Activated T-cell treated with anti-CD3 and anti-CD28 coated beads for 4 hours (primary cell): ENCODE results near the gene GRIA1.
"Not testable (repeated sequence)": the region's sequence is repeated elsewhere in the genome, so short reads cannot be mapped to it uniquely, and the experiment has no call there.

ENCODE experiments used
- DNase-seq: peaks from one replicate; pipeline ENCODE4 v3.0.0-alpha.2; 2020

Gene GRIA1

GRCh38 chr5:153670101-153670500 is 179.6 kb downstream of the GRIA1 start:
- DNase-seq = no peak

DNA sequence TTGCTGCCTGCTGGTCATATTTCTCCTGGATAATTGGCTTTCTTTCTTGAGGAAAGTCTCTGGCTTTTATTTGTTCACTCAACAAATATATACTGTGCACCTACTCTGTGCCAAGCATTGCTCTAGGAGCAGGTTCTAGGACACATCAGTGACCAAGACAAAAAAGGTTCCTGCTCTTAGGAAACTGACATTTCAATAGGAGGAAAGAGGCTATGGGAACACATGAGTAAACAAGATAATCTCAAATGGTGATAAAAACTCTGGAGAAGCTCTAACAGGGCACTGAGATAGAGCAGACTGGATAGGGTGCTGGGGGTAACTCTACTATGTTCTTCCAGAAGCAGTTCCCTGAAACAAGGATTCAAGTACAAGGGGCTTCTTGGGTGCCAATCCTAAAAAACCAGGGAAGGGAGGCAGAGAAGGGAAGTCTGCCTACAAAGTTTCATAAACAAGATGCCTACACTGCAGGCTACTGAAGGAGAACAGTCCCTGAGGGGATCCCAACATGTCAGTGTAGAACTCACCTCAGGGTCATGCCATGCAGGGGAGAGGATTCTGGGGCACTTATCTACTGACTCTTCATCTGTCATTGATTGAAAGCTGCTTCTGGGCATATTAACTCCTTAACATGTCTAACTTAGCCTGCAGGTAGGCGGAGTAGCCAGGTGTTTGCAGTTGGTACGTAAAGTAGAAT is 181.3 kb downstream of the GRIA1 start:
- DNase-seq = no peak

DNA sequence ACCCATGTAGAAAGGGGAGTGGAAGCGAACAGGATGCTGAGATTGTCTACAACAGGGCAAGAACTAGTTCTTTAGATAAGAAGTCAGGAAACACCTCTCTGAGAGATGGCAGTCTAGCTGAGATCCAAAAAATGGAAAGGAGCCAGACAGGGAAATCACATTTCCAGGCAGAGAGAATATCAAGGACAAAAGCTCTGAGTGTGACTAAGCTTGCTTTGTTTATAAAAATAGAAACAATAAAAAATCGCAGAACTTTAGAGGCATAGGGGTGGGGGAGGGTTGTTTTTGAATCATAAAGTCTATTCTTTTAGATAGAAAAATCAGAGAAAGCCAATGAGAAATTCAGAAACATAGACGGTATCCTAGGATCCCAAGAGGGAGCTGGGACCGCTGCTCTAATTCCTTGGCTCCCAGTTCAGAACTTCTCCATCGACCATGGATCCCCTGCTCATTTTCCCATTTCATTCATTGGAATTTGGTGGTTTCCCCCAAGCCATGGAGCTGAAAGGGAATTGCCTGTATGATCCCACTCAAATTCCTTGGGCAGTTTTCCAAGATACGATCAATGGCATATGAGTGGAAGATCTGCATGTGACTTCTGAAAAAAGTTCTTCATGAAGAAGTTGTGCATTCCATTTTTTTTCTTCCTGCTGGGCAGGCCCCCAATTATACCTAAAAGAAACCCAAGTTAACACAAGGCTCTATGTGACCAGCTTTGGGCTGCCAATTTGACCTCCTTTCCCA is 182.0 kb downstream of the GRIA1 start:
- DNase-seq = no peak

GRCh38 chr5:153674356-153674755 is 183.9 kb downstream of the GRIA1 start:
- no peak for DNase-seq

DNA sequence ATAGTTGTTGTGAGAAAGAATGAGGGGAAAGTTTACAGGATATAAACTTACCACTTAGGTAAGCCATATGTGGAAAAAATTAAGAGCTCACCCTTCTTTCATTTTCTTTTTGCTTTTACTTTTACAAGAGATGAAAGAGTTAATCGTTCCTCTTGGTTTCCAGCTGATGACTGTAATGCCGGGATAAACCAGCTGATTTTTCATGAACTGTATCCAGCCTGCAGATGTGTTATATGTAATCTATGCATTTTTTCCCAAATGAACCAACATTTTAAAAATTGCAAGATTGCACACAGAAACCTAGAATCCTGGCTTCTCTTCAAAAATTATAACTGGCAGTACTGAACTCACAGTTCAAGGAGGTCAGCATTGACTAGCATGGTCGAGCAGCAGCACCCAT is 185.9 kb downstream of the GRIA1 start:
- no peak for DNase-seq

DNA sequence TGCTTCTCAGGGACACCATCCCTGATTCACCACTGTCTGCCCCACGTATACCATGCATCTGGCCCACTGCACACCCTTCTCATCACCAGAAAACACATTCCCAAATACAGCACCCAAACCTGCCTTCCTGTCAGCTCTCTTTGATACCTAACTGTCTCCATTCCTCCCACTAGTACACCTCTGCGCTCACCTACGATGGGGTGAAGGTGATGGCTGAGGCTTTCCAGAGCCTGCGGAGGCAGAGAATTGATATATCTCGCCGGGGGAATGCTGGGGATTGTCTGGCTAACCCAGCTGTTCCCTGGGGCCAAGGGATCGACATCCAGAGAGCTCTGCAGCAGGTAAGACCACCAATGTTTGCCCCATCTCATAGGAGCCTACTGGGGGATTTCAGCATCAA is 186.4 kb downstream of the GRIA1 start:
- no peak for DNase-seq

- DNase-seq = no peak
Measured at GRCh38 chr5:153678617-153679329, 188.3 kb downstream of the GRIA1 start.

DNA sequence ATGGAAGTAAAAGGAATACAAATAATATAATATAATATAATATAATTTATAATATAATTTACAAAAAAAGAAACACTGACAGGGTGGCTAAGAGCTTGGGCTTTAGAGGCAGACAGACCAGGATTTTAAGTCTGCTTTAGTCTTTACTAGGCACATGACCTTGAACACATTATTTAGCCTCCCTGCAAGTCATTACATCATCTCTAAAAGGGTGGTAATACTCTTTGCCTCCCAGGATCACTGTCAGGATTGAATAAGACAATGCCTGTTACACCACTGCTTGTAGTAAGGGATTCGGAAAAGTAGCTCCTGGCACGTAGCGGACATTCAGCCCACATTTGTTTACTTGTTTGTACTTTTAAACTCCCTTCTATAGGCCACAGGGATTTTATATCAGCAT is 199.8 kb downstream of the GRIA1 start:
- no peak for DNase-seq

DNA sequence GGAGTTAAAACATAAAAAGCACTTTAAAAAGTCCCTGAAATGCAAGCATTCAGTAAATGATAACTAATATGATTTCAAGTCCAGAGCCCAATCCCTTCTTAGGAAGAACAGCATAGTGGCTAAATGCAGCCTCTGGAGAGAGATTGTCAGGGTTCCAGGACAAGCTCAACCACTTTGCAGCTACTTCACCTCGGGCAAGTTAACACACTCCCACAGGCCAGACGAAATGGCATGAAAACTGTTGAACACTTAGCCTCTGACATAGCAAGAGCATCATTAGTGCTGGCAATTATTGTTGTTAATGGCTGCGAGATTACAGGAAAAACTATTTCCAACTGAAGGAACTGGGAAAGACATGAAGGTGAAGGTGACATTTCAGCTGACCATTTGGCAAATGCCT is 205.8 kb downstream of the GRIA1 start:
- no peak for DNase-seq

DNA sequence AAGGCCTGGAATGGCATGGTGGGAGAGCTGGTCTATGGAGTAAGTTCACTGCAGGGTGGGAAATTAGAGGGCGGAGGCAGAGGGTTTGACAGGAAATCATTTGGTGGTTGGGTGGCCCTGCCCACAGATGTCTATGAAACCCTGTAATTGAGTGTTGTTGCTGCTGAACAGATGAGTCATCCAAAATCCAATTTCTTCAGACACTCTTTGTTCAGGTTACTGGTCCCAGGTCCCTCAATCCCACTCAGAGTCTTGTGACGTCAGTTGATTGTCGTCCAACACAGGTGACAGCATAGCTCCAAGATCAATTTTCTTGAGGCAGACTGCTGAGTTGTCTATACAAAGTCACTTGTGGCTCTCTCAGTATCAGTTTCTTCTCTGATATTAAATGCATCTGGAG is 208.6 kb downstream of the GRIA1 start:
- no peak for DNase-seq

GRCh38 chr5:153700940-153701339 is 210.5 kb downstream of the GRIA1 start:
- DNase-seq = no peak

DNA sequence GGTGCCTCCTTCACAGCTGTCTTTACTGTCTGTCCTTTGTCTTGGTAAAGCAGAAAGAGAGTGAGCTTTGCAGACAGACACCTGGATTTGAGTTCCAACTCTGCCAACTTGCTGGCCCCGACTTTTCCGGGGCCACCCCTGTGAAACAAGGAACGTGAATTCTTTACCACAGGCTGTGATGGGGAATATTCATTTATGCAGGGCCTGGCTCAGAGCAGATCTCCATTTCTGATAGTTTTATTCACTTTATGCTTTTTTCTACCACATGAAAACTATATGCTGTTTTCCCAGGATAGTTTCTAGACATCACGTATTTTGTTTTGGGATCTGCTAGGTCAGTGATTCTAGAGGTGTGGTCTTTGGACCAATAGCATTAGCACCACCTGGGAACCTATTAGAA is 211.8 kb downstream of the GRIA1 start:
- no peak for DNase-seq

- DNase-seq = no peak
Measured at GRCh38 chr5:153704110-153704509, 213.6 kb downstream of the GRIA1 start.

- DNase-seq = no peak
Measured at GRCh38 chr5:153707626-153708025, 217.2 kb downstream of the GRIA1 start.

DNA sequence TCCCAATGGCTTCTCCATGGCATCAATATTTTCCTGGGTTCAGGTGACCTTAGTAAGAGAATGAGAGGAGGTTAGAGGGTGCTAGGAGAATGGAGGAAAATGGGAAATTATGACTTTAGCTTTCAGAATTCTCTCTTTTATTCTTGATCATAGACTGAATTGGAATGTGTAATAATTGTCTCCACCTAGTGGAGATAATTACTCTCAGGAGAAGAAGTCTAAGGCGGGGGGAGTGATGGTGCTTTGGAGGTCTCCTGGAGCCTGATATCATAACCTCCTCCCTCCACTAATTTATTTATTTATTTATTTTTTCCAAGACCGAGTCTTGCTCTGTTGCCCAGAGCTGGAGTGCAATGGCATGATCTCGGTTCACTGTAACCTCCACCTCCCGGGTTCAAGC is 221.3 kb downstream of the GRIA1 start:
- DNase-seq = no peak

DNA sequence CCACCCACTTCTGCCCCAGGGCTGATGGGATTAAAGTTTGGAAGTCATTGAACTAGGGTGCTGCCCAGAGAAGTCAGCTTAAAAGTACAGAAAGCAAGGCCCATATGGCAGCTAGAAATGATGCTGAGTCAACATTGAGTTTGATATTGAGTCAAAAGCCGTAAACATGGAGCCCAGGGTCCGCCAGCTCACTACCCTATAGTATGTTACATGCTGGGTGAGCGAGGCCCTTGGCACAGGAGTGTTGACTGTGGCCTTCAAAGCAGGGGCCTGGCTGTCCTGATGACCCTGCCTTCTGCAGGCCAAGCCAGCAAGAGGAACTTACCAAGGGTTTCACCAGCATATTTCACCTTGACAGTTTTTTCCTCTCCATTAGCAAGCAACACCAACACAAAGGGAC is 222.5 kb downstream of the GRIA1 start:
- no peak for DNase-seq

DNA sequence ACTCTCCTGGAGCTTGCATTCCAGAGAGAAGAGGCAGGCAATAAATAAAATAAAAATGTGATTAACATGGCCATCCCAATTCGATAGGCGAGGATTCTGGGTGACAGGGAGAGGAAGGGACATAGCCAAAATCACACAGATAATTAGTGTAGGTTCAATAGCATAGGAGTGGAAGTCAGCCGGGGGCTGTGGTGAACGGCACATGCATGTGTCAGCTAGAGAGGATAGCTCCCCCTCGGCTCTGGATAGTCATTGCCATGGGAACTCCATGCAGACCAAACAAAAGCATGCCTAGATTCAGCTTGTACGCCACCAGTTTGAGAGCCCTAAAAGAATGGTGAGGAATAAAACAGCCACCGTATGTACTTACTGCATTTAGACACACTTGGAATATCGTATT is 223.5 kb downstream of the GRIA1 start:
- DNase-seq = no peak

GRCh38 chr5:153714798-153715197 is 224.3 kb downstream of the GRIA1 start:
- DNase-seq = no peak

DNA sequence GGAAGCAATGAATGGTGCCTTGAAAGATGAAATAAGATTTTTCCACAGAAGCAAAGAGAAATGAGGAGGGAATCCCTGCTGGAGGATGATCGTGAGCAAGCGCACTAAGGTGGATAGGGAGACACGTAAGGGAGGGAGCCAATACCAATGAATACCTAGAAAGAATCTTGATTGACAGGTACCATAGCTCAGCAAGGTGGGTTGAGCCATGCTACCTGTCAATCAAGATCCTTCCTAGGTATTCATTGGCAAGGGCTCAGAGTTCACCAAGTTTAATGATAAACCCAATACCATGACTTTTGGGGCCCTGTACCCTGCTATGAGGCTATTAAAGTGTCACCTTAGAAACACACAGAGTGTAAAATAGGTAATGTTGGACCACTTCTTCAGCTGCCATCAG is 226.8 kb downstream of the GRIA1 start:
- no peak for DNase-seq

GRCh38 chr5:153718713-153719112 is 228.2 kb downstream of the GRIA1 start:
- DNase-seq = no peak

DNA sequence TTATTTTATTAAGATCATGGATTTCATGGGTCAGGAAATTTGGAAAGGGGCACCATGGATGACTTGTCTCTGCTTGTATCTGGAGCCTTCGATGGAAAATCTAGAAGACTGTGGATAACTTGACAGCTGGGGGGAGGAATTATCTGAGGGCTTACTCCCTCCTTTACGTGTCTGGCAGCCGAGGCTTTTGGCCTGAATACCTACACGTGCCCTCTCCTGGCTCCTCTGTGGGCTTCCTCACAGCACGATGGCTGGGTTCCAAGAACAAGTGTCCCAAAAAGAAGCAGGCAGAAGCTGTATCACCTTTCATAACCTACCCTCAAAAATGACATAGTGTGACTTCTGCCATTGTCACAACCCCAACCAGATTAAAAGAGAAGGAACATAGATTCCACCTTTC is 228.9 kb downstream of the GRIA1 start:
- DNase-seq = no peak

DNA sequence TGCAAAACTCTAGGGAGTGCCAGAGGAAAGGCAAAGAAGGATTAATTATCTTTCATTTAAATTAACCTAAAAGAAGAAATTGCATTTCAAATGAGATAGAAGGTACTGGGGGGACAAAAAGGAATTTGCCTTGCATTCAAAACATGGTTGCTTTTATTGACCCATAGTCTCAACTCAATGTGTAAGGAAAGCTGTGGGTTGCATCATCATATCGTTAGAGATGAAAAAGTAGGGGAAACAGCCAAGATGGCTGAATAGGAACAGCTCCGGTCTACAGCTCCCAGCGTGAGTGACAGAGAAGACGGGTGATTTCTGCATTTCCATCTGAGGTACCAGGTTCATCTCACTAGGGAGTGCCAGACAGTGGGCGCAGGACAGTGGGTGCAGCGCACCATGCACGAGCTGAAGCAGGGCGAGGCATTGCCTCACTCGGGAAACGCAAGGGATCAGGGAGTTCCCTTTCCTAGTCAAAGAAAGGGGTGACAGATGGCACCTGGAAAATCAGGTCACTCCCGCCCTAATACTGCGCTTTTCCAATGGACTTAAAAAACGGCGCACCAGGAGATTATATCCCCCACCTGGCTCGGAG is 232.6 kb downstream of the GRIA1 start:
- not testable (repeated sequence) for DNase-seq

DNA sequence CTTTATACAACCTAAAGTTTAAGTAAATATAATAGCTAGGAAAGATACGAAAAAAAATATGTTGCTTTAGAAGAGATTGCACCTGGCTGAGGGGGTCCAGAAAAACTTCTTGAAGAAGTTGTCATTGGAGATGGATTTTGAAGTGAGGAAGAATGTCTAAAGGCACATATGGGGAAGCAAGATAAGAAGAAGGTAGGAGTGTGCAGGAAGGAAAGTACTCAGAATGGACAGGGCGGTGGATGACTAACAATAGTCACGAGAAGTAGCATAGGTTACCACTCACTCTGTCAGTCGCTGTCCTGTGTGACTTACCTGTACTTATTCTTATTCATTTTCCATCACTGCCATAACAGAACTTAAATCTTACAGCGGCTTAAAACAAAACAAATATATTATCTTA is 251.6 kb downstream of the GRIA1 start:
- DNase-seq = no peak

- no peak for DNase-seq
Measured at GRCh38 chr5:153744751-153745150, 254.3 kb downstream of the GRIA1 start.
